Muscle of leg (tissue), 9 donors: ENCODE data around the gene GOLGA8F. TPM values are rescaled to one million over a fixed set of nuclear protein-coding genes. Genes with fewer than 3 reads are reported as not detected.

Experiments used
- polyA plus RNA-seq, 8 donors: library from polyadenylated mRNA; unstranded; fragments of 120-200 nt; gene quantifications; one replicate each; pipeline versions ENCODE4 v1.2.1 to v1.2.3, GENCODE V29; 2013; ENCODE audit warnings: inconsistent platforms in 1 of 8, low replicate concordance in 1 of 8; ENCODE audit not compliant: insufficient read length in 8 of 8, insufficient read depth in 1 of 8
- total RNA-seq: library from RNA; stranded (reverse); fragments of 120-200 nt; gene quantifications from one replicate; pipeline ENCODE4 v1.2.4, GENCODE V29; 2013

The GOLGA8F gene
- total and polyA plus RNA-seq, 9 donors, result 0.02 TPM; not detected in 8

Other genes with a start within 250 kb of the GOLGA8F start
- 36.4 TPM for gene HERC2, start 56.5 kb upstream of the GOLGA8F start, total RNA-seq
- 10 to 100 TPM; 31.8 to 40.5 (median 36.1) TPM for gene HERC2, start 56.5 kb upstream of the GOLGA8F start, polyA plus RNA-seq
- not detected for gene GOLGA6L24, start 20.6 kb upstream of the GOLGA8F start, total RNA-seq
- under 1 TPM in 5 of 8 donors, not detected in 3; 0.04 to 0.11 (median 0.09) TPM for gene GOLGA6L24, start 20.6 kb upstream of the GOLGA8F start, polyA plus RNA-seq
- not detected for gene GOLGA8G, start 154.3 kb downstream of the GOLGA8F start, total RNA-seq
- under 1 TPM in 4 of 8 donors, not detected in 4; 0.03 to 0.35 (median 0.05) TPM for gene GOLGA8G, start 154.3 kb downstream of the GOLGA8F start, polyA plus RNA-seq
- gene GOLGA6L25, start 174.9 kb downstream of the GOLGA8F start, total RNA-seq, result not detected
- not detected for gene GOLGA6L25, start 174.9 kb downstream of the GOLGA8F start, polyA plus RNA-seq